Measurements from ENCODE around the gene ZFYVE9.

- TF ChIP-seq CTCF (IDR thresholded peaks at IDR 0.05 in 4 of 5, conservative IDR thresholded peaks at IDR 0.05 in 1 of 5) = no peak
- no peak for TF ChIP-seq POLR2A (IDR thresholded peaks at IDR 0.05)
Observed at GRCh38 chr1:52158218-52158617, 16.3 kb downstream of the ZFYVE9 start.

Data from gastrocnemius medialis (tissue), 4 donors.